Bronchial epithelial cell (primary cell): ENCODE results near the gene ARHGAP25. TPM values are rescaled to one million over a fixed set of nuclear protein-coding genes. Genes with fewer than 3 reads are reported as not detected.

Experiments
- DNase-seq: peaks from one replicate; pipeline ENCODE4 v3.0.0-alpha.2; 2010; ENCODE audit warnings: low read depth
- FAIRE-seq: peaks from 2 replicates; lab custom pipeline; 2011; peaks lifted over from hg19 to GRCh38; lab: Jason Lieb, UNC
- H3K27me3 ChIP-seq: 2 replicates; pipeline ENCODE4 v1.5.1; 2011; ENCODE audit warnings: low read length; ENCODE audit not compliant: control insufficient read depth, insufficient read depth
- H3K36me3 ChIP-seq: 2 replicates; pipeline ENCODE4 v1.5.1; 2011; ENCODE audit warnings: low read length; ENCODE audit not compliant: control insufficient read depth, insufficient read depth
- H3K4me3 ChIP-seq: 2 replicates; pipeline ENCODE4 v1.5.1; 2011; ENCODE audit warnings: mild to moderate bottlenecking, low read depth, low read length, control low read depth
- total RNA-seq: library from RNA; depleted of rRNA; stranded (reverse); fragments of >200 nt; gene quantifications from 2 replicates; pipeline ENCODE4 v1.2.1, GENCODE V29; 2014
- TF ChIP-seq, protein P1 (sequence below): IDR thresholded peaks from 2 replicates; pipeline ENCODE4 v1.5.1; 2011; ENCODE audit warnings: mild to moderate bottlenecking, moderate library complexity, low read length, control low read depth, inconsistent platforms; ENCODE audit not compliant: insufficient read depth, severe bottlenecking

ARHGAP25 gene
- total RNA-seq, 1 donor from 2014 or later: 0.79 TPM

DNA sequence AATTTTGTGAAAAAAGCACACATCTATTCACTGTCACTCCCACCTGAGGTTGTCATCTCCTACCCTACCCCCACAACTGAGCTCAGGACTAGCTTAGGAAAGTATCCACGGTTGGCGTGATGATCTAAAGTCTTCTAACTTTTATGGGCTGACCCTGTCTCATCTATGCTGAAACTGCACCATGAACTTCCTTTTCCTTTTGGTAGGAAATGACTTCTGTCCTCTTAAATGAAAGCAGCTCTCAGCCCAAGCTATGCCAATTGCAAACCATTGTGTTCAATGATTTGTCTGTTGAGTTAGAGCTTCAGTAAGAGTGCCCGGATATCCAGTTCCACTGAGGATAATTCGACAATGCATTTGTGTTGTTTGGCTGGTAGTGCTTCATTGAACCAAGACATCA is 52.7 kb downstream of the ARHGAP25 start:
- H3K4me3 ChIP-seq: no peak overlapping the region
- no peak for FAIRE-seq
- H3K27me3 ChIP-seq: no peaks in the 10 kb centered on the region
- no peaks in the 10 kb centered on the region for H3K36me3 ChIP-seq
- DNase-seq: no peak
- TF ChIP-seq, protein P1, sequence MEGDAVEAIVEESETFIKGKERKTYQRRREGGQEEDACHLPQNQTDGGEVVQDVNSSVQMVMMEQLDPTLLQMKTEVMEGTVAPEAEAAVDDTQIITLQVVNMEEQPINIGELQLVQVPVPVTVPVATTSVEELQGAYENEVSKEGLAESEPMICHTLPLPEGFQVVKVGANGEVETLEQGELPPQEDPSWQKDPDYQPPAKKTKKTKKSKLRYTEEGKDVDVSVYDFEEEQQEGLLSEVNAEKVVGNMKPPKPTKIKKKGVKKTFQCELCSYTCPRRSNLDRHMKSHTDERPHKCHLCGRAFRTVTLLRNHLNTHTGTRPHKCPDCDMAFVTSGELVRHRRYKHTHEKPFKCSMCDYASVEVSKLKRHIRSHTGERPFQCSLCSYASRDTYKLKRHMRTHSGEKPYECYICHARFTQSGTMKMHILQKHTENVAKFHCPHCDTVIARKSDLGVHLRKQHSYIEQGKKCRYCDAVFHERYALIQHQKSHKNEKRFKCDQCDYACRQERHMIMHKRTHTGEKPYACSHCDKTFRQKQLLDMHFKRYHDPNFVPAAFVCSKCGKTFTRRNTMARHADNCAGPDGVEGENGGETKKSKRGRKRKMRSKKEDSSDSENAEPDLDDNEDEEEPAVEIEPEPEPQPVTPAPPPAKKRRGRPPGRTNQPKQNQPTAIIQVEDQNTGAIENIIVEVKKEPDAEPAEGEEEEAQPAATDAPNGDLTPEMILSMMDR: no peak

DNA sequence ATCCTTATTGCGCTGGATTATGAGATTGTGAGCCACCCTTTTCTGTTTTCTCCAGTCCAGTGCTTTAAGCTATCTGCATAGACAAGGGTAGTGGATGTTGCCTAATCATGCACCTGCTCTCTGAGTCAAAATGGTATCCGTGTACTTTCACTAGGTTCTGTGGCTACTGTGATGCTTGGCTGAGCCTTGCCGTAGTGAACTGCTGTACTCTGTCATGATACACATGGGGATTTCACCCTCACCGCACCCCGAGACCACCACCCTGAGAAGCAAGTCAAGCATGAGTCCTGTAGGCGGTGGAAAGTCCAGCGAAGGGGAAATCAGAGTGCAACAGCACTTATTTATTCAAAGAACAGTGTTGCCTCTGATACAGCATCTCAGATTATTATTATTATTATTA is 55.0 kb downstream of the ARHGAP25 start:
- DNase-seq: no peak
- FAIRE-seq: peak; percentile 89
- no peaks in the 10 kb centered on the region for H3K36me3 ChIP-seq
- TF ChIP-seq, protein P1: no peak
- no peaks in the 10 kb centered on the region for H3K27me3 ChIP-seq
- no peak overlapping the region for H3K4me3 ChIP-seq

DNA sequence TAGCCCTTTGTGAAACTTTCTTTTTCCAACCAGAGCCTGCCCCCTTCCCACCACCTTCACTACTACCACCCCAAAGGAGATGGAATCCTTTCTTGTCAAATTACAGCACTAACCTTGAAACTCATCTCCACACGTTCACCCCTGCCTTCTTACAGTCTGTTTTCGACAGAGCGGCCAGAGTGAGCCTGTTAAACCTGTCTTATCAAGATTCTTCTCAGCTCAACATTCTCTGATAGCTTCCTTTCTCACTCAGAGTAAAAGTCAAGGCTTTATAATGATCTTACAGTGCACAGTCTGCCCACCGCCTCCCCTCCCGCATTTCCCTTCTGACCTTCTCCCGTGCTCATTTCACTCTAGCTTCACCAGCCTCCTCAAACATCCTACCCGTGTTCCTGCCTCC is 56.0 kb downstream of the ARHGAP25 start:
- TF ChIP-seq, protein P1: no peak
- no peak for FAIRE-seq
- H3K36me3 ChIP-seq: no peaks in the 10 kb centered on the region
- DNase-seq: no peak
- no peak overlapping the region for H3K4me3 ChIP-seq
- H3K27me3 ChIP-seq: no peaks in the 10 kb centered on the region

DNA sequence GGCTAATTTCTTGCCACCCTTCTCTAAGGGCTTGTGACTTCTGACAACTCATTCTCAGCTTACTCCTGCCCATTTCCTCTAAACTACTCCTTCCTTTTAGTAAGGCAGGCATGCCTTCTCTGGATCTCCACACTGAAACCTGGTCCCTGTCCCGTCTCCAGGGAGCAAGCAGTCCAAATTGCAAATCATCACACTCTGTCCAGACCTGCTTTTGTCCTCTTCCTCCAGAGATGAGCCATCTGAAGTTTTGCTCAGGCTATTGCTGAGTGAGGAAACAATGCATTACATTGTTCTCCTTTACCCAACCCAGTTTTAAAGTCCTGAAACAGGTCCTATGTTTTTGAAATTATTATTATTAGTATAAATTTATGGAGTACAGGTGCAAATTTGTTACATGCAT is 57.3 kb downstream of the ARHGAP25 start:
- H3K27me3 ChIP-seq: no peaks in the 10 kb centered on the region
- no peak overlapping the region for H3K4me3 ChIP-seq
- no peak for FAIRE-seq
- TF ChIP-seq, protein P1: no peak
- peak; percentile 43 for DNase-seq
- no peaks in the 10 kb centered on the region for H3K36me3 ChIP-seq

DNA sequence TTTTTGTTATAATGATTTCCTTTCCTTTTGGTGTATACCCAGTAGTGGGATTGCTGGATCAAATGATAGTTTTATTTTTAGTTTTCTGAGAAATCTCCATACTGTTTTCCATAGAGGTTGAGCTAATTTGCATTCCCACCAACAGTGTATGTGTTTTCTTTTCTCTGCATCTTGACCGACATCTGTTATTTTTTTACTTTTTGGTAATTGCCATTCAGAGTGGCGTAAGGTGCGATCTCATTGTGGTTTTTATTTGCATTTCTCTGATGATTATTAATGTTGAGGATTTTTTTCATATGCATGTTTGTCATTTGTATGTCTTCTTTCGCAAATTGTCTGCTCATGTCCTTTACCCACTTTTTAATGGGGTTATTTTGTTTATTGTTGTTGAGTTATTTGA is 58.1 kb downstream of the ARHGAP25 start:
- Histone ChIP-seq H3K4me3 (no peak overlapping the region), H3K27me3 (no peaks in the 10 kb centered on the region), H3K36me3 (no peaks in the 10 kb centered on the region)
- TF ChIP-seq, protein P1: no peak
- FAIRE-seq (no peak), DNase-seq (no peak)

DNA sequence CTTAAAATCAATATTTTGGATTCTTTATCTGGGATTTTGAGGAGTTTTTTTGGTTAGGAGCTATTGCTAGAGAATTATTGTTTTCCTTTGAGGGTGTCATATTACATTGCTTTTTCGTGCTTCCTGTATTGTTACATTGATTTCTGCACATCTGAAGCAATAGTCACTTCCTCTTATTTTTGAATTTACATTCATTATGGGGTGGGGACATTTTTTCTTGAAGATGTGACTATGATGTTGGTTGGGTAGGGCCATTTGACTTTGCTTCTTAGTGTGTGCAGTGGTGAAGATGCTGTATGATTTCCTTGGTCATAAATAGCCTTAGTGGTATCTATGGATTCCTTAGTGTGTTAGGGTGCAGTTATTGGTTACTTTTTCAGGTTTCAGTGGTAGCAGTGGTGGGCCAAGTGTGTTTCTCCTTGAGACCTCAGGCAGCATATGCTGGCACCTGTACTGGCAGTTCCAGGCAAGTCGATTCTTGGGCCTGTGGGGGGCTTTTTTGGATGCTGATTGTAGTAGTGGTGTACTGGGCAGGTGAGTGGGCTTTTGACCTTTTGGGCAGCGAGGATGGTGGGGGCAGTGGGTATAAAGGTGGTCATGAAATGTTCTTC is 61.8 kb downstream of the ARHGAP25 start:
- no peaks in the 10 kb centered on the region for H3K36me3 ChIP-seq
- no peaks in the 10 kb centered on the region for H3K27me3 ChIP-seq
- TF ChIP-seq, protein P1: no peak
- H3K4me3 ChIP-seq: no peak overlapping the region
- peak; percentile 40 for DNase-seq
- FAIRE-seq: no peak
